NB4 (cell line): ENCODE measurements around the gene ALDH4A1.

ENCODE experiments used
- CTCF ChIP-seq: IDR thresholded peaks from one replicate; pipeline ENCODE4 v1.5.1; 2012; ENCODE audit warnings: low read depth, low read length
- MAX ChIP-seq: IDR thresholded peaks from 2 replicates; pipeline ENCODE4 v1.6.1; 2011; ENCODE audit warnings: low read depth, low read length
- MYC ChIP-seq: IDR thresholded peaks from 2 replicates; pipeline ENCODE4 v1.6.1; 2011; ENCODE audit warnings: low read depth, low read length
- POLR2A ChIP-seq: IDR thresholded peaks from 2 replicates; pipeline ENCODE4 v1.6.1; 2011; ENCODE audit warnings: mild to moderate bottlenecking; ENCODE audit not compliant: insufficient read length; ENCODE audit errors: extremely low read depth

GRCh38 chr1:18900303-18900841 lies 2.0 kb downstream of the ALDH4A1 start:
- TF ChIP-seq CTCF: no peak
- no peak for TF ChIP-seq POLR2A
- no peak for TF ChIP-seq MYC
- no peak for TF ChIP-seq MAX
